GM18505 (cell line): ENCODE measurements around the gene OSM.
A peak's percentile ranks its signal among the peaks of the same experiment; 100 is the strongest.

Experiments
- ATAC-seq: cut with Tn5 transposase; IDR thresholded peaks from one replicate; pipeline ENCODE4 v1.9.1; 2021; ENCODE audit not compliant: unreplicated experiment
- POLR2A ChIP-seq: IDR thresholded peaks from 4 replicates; pipeline ENCODE4 v1.6.1; 2011; ENCODE audit warnings: borderline replicate concordance; ENCODE audit not compliant: insufficient read depth, insufficient read length; ENCODE audit errors: extremely low read depth

Gene OSM

GRCh38 chr22:30292069-30292970 is 25.7 kb upstream of the OSM start:
- ATAC-seq = no peak
- no peak for TF ChIP-seq POLR2A

GRCh38 chr22:30291058-30291892 is 24.6 kb upstream of the OSM start:
- no peak for ATAC-seq
- TF ChIP-seq POLR2A = no peak

GRCh38 chr22:30290342-30291057 is 23.8 kb upstream of the OSM start:
- ATAC-seq = peak; percentile 1

GRCh38 chr22:30289980-30290313 is 23.3 kb upstream of the OSM start:
- no peak for TF ChIP-seq POLR2A
- peak; percentile 13 for ATAC-seq

More at GRCh38 chr22:30290342-30291057, 23.8 kb upstream of the OSM start:
- TF ChIP-seq POLR2A = no peak

GRCh38 chr22:30289141-30289979 is 22.7 kb upstream of the OSM start, which contains the start of gene CASTOR1:
CASTOR1 (minus strand) TSS chr22:30289505; CDS start chr22:30289497, 8 bp downstream.
- TF ChIP-seq POLR2A = peak; percentile 40
- ATAC-seq = peak; percentile 55

- no peak for ATAC-seq
- no peak for TF ChIP-seq POLR2A
Measured at GRCh38 chr22:30288419-30289140, 21.9 kb upstream of the OSM start.

- ATAC-seq = no peak
- TF ChIP-seq POLR2A = no peak
Measured at GRCh38 chr22:30287648-30288418, 21.2 kb upstream of the OSM start.

GRCh38 chr22:30286813-30287647 is 20.4 kb upstream of the OSM start:
- ATAC-seq = no peak
- TF ChIP-seq POLR2A = no peak

GRCh38 chr22:30286331-30286730 is 19.7 kb upstream of the OSM start:
- no peak for ATAC-seq

GRCh38 chr22:30285846-30286200 is 19.2 kb upstream of the OSM start:
- ATAC-seq = no peak
- TF ChIP-seq POLR2A = no peak

More at GRCh38 chr22:30286331-30286730, 19.7 kb upstream of the OSM start:
- TF ChIP-seq POLR2A = no peak
